GM12875 (cell line): Measurements from ENCODE around the gene LMCD1.

Source experiments
- H3K4me3 ChIP-seq: one replicate; pipeline ENCODE4 v1.5.1; 2011; ENCODE audit warnings: low read depth, low read length, control low read depth
- CTCF ChIP-seq: IDR thresholded peaks from 2 replicates; pipeline ENCODE4 v1.5.1; 2011; ENCODE audit warnings: low read depth, mild to moderate bottlenecking, control low read depth, inconsistent platforms, low read length, moderate library complexity, borderline replicate concordance; ENCODE audit not compliant: insufficient read depth

LMCD1 gene

DNA sequence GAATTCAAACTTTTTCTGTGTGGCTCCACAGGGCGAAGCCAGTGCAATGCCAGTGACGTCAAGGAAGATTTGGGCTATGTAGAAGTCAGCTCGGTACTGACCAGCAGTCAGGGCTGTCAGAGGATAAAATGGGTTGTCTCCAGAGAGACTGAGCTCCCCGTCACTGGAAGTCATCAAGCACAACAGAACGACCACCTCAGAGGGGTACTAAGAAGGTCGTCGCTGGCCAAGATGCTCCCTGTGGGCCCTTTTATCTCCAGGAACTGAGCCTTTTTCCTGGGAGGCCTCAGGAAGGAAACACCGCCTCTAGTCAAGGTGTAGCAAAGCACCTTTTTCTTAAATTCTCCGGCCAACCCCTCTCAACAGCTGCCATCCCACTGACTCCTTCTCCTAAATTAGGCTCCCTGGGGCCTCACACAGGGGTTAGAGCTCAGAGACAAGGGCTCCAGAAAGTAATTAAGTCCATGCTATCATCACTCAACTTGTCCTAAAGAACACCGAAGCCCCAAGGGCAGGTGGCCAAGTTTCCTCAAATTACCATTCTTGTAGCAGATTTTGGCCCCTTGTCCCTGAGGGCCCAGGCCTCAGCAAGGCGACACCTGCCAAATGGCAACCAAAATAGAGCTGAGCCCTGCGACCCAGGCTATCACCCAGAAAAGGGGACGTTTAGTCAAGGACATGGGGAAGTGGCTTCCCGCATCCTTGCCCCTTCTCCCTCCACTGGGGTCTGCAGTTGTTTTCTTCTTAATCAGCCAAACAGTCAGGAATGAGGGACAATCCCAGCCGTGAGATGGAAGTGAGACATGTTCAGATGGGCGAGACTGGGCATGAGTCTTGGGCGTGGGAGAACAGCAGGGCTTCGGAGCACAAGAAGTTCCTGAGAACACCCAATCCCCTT lies 94.9 kb downstream of the LMCD1 start:
- no peak for TF ChIP-seq CTCF
- no peak overlapping the region for H3K4me3 ChIP-seq

GRCh38 chr3:8597219-8597853 lies 95.7 kb downstream of the LMCD1 start:
- H3K4me3 ChIP-seq: no peak overlapping the region
- TF ChIP-seq CTCF: no peak

DNA sequence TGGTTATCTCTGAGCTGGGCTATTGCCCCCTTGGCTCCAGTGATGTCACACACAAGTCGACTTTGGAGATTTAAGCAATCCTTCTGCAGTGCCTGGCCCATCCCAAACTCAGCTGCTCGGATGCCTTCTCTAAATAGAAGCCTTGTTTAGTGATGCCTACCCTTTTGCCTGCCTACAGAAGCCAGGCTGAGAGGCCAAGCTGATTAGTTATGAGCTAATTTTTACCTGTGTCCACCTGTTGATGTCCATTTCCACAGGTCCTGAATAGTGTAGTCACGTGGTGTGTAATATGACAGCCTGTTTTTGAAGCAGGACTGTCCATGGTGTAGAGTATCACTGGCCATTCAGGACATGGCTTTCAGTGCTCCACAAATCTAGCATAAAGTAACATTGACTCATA lies 97.5 kb downstream of the LMCD1 start:
- no peak overlapping the region for H3K4me3 ChIP-seq

DNA sequence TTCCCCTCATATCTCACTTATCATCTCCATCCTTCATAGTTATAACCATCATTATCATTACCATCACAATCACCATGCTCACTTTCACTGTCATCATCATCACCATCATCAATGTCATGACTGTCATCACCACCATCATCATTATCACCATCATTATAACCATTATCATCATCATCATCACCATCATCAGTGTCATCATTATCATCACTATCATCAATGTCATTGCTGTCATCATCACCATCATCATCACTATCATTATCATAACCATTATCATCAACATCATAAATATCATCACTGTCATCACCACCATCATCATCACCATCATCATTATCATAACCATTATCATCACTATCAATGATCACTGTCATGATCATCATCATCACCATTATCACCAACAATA lies 98.8 kb downstream of the LMCD1 start:
- no peak for TF ChIP-seq CTCF
- no peak overlapping the region for H3K4me3 ChIP-seq

More for the DNA sequence above, 97.5 kb downstream of the LMCD1 start:
- TF ChIP-seq CTCF: no peak

DNA sequence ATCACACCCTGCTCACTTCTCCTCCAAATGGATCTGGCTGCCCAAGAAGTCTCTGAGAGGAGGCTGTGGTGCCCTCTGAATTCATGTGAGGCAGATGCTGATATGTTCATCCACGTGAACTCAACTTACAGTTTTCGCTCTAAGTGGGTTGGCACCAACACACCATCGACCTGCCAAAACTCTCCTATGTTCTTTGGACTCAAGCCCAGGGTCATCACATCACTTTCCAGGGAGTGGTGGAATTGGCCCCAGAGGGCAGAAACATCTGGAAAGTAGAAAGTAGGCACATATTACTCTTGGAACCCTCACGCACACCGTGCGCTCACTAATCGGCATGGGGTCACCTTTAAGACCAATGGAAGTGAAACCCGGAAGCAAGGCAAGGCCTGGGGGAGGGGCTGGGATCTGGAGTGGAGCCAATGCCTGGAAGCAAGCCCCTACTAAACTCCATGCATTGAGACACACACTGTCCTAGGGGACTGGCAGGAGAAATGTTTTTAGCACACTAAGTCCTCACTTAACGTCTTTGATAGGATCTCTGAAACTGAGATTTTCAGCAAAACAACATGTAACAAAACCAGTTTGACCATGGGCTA lies 101.6 kb downstream of the LMCD1 start:
- TF ChIP-seq CTCF: no peak
- H3K4me3 ChIP-seq: no peak overlapping the region

- no peak for TF ChIP-seq CTCF
- H3K4me3 ChIP-seq: no peak overlapping the region
Measured at GRCh38 chr3:8604006-8604405, 102.4 kb downstream of the LMCD1 start.
